ENCODE measurements around the gene PI4K2A.
A peak's percentile ranks its signal among the peaks of the same experiment; 100 is the strongest.

PI4K2A gene

GRCh38 chr10:97713339-97713825 lies 72.9 kb downstream of the PI4K2A start, which contains the start of gene MARVELD1:
MARVELD1 (plus strand) TSS chr10:97713730; CDS start chr10:97713877, 147 bp downstream.
- H3K36me3 ChIP-seq (ENCODE audit: control insufficient read depth, insufficient read depth, low read length) = no peaks in the 10 kb centered on the region
- no peak within 1 kb of the TSS for H3K27ac ChIP-seq (ENCODE audit: insufficient read depth, low read length, poor library complexity, severe bottlenecking)
- DNase-seq = no peak

GRCh38 chr10:97713826-97714400 lies 73.4 kb downstream of the PI4K2A start:
- DNase-seq = peak; percentile 43 to 49 (median 46)
- Histone ChIP-seq H3K36me3 (ENCODE audit: control insufficient read depth, insufficient read depth, low read length) (no peaks in the 10 kb centered on the region), H3K4me3 (ENCODE audit: insufficient read depth, low read depth, low read length, poor library complexity, severe bottlenecking) (peak overlapping the region; percentile 83), H3K9me3 (ENCODE audit: control insufficient read depth, low read length) (no peaks in the 10 kb centered on the region), H3K27me3 (replicated peaks; ENCODE audit: control insufficient read depth, insufficient read depth, low read length, poor library complexity, severe bottlenecking) (no peaks in the 10 kb centered on the region), H3K27ac (ENCODE audit: insufficient read depth, low read length, poor library complexity, severe bottlenecking) (no peak overlapping the region), H3K4me1 (ENCODE audit: control insufficient read depth, insufficient read depth, low read length, poor library complexity, severe bottlenecking) (peaks cover 5% of the 10 kb centered on the region)

More at GRCh38 chr10:97713339-97713825, 72.9 kb downstream of the PI4K2A start, which contains the start of gene MARVELD1:
- H3K4me3 ChIP-seq (ENCODE audit: insufficient read depth, low read depth, low read length, poor library complexity, severe bottlenecking) = peak within 1 kb of the TSS; percentile 83
- H3K4me1 ChIP-seq (ENCODE audit: control insufficient read depth, insufficient read depth, low read length, poor library complexity, severe bottlenecking) = peaks cover 5% of the 10 kb centered on the region
- no peaks in the 10 kb centered on the region for H3K27me3 ChIP-seq (replicated peaks; ENCODE audit: control insufficient read depth, insufficient read depth, low read length, poor library complexity, severe bottlenecking)
- H3K9me3 ChIP-seq (ENCODE audit: control insufficient read depth, low read length) = no peaks in the 10 kb centered on the region

- H3K36me3 ChIP-seq (ENCODE audit: control insufficient read depth, insufficient read depth, low read length) = no peaks in the 10 kb centered on the region
- H3K27ac ChIP-seq (ENCODE audit: insufficient read depth, low read length, poor library complexity, severe bottlenecking) = no peak overlapping the region
- H3K4me1 ChIP-seq (ENCODE audit: control insufficient read depth, insufficient read depth, low read length, poor library complexity, severe bottlenecking) = peaks cover 5% of the 10 kb centered on the region
- no peaks in the 10 kb centered on the region for H3K9me3 ChIP-seq (ENCODE audit: control insufficient read depth, low read length)
- no peaks in the 10 kb centered on the region for H3K27me3 ChIP-seq (replicated peaks; ENCODE audit: control insufficient read depth, insufficient read depth, low read length, poor library complexity, severe bottlenecking)
- DNase-seq = no peak
- H3K4me3 ChIP-seq (ENCODE audit: insufficient read depth, low read depth, low read length, poor library complexity, severe bottlenecking) = peak overlapping the region; percentile 83
Measured at GRCh38 chr10:97714401-97715258, 74.2 kb downstream of the PI4K2A start.

- Histone ChIP-seq H3K27ac (ENCODE audit: insufficient read depth, low read length, poor library complexity, severe bottlenecking) (no peak overlapping the region), H3K4me3 (ENCODE audit: insufficient read depth, low read depth, low read length, poor library complexity, severe bottlenecking) (no peak overlapping the region)
Measured at GRCh38 chr10:97715259-97715874, 74.9 kb downstream of the PI4K2A start.

GRCh38 chr10:97717627-97718026 lies 77.2 kb downstream of the PI4K2A start:
- Histone ChIP-seq H3K4me1 (ENCODE audit: control insufficient read depth, insufficient read depth, low read length, poor library complexity, severe bottlenecking) (peaks cover 5% of the 10 kb centered on the region), H3K9me3 (ENCODE audit: control insufficient read depth, low read length) (no peaks in the 10 kb centered on the region)
- no peak for DNase-seq

More at GRCh38 chr10:97715259-97715874, 74.9 kb downstream of the PI4K2A start:
- no peaks in the 10 kb centered on the region for H3K27me3 ChIP-seq (replicated peaks; ENCODE audit: control insufficient read depth, insufficient read depth, low read length, poor library complexity, severe bottlenecking)
- H3K36me3 ChIP-seq (ENCODE audit: control insufficient read depth, insufficient read depth, low read length) = no peaks in the 10 kb centered on the region
- DNase-seq = no peak
- no peaks in the 10 kb centered on the region for H3K9me3 ChIP-seq (ENCODE audit: control insufficient read depth, low read length)
- H3K4me1 ChIP-seq (ENCODE audit: control insufficient read depth, insufficient read depth, low read length, poor library complexity, severe bottlenecking) = peaks cover 5% of the 10 kb centered on the region

GRCh38 chr10:97718178-97718577 lies 77.7 kb downstream of the PI4K2A start:
- Histone ChIP-seq H3K4me3 (ENCODE audit: insufficient read depth, low read depth, low read length, poor library complexity, severe bottlenecking) (no peak overlapping the region), H3K36me3 (ENCODE audit: control insufficient read depth, insufficient read depth, low read length) (no peaks in the 10 kb centered on the region), H3K27ac (ENCODE audit: insufficient read depth, low read length, poor library complexity, severe bottlenecking) (no peak overlapping the region), H3K27me3 (replicated peaks; ENCODE audit: control insufficient read depth, insufficient read depth, low read length, poor library complexity, severe bottlenecking) (no peaks in the 10 kb centered on the region), H3K9me3 (ENCODE audit: control insufficient read depth, low read length) (no peaks in the 10 kb centered on the region), H3K4me1 (ENCODE audit: control insufficient read depth, insufficient read depth, low read length, poor library complexity, severe bottlenecking) (peaks cover 5% of the 10 kb centered on the region)
- DNase-seq = no peak

More at GRCh38 chr10:97717627-97718026, 77.2 kb downstream of the PI4K2A start:
- no peaks in the 10 kb centered on the region for H3K27me3 ChIP-seq (replicated peaks; ENCODE audit: control insufficient read depth, insufficient read depth, low read length, poor library complexity, severe bottlenecking)
- H3K4me3 ChIP-seq (ENCODE audit: insufficient read depth, low read depth, low read length, poor library complexity, severe bottlenecking) = no peak overlapping the region
- no peaks in the 10 kb centered on the region for H3K36me3 ChIP-seq (ENCODE audit: control insufficient read depth, insufficient read depth, low read length)
- no peak overlapping the region for H3K27ac ChIP-seq (ENCODE audit: insufficient read depth, low read length, poor library complexity, severe bottlenecking)

- no peak overlapping the region for H3K4me3 ChIP-seq (ENCODE audit: insufficient read depth, low read depth, low read length, poor library complexity, severe bottlenecking)
- peaks cover 5% of the 10 kb centered on the region for H3K4me1 ChIP-seq (ENCODE audit: control insufficient read depth, insufficient read depth, low read length, poor library complexity, severe bottlenecking)
- no peak overlapping the region for H3K27ac ChIP-seq (ENCODE audit: insufficient read depth, low read length, poor library complexity, severe bottlenecking)
- H3K36me3 ChIP-seq (ENCODE audit: control insufficient read depth, insufficient read depth, low read length) = no peaks in the 10 kb centered on the region
- no peaks in the 10 kb centered on the region for H3K9me3 ChIP-seq (ENCODE audit: control insufficient read depth, low read length)
- H3K27me3 ChIP-seq (replicated peaks; ENCODE audit: control insufficient read depth, insufficient read depth, low read length, poor library complexity, severe bottlenecking) = no peaks in the 10 kb centered on the region
- DNase-seq = no peak
Measured at GRCh38 chr10:97718659-97719142, 78.2 kb downstream of the PI4K2A start.

- no peaks in the 10 kb centered on the region for H3K9me3 ChIP-seq (ENCODE audit: control insufficient read depth, low read length)
- H3K27me3 ChIP-seq (replicated peaks; ENCODE audit: control insufficient read depth, insufficient read depth, low read length, poor library complexity, severe bottlenecking) = no peaks in the 10 kb centered on the region
- no peak overlapping the region for H3K27ac ChIP-seq (ENCODE audit: insufficient read depth, low read length, poor library complexity, severe bottlenecking)
- H3K36me3 ChIP-seq (ENCODE audit: control insufficient read depth, insufficient read depth, low read length) = no peaks in the 10 kb centered on the region
- peaks cover 2% of the 10 kb centered on the region for H3K4me1 ChIP-seq (ENCODE audit: control insufficient read depth, insufficient read depth, low read length, poor library complexity, severe bottlenecking)
- no peak overlapping the region for H3K4me3 ChIP-seq (ENCODE audit: insufficient read depth, low read depth, low read length, poor library complexity, severe bottlenecking)
- DNase-seq = no peak
Measured at GRCh38 chr10:97719602-97720001, 79.1 kb downstream of the PI4K2A start.

GRCh38 chr10:97721871-97722780 lies 81.7 kb downstream of the PI4K2A start:
- H3K27me3 ChIP-seq (replicated peaks; ENCODE audit: control insufficient read depth, insufficient read depth, low read length, poor library complexity, severe bottlenecking) = no peaks in the 10 kb centered on the region
- H3K4me1 ChIP-seq (ENCODE audit: control insufficient read depth, insufficient read depth, low read length, poor library complexity, severe bottlenecking) = no peaks in the 10 kb centered on the region
- H3K9me3 ChIP-seq (ENCODE audit: control insufficient read depth, low read length) = no peaks in the 10 kb centered on the region
- no peak overlapping the region for H3K27ac ChIP-seq (ENCODE audit: insufficient read depth, low read length, poor library complexity, severe bottlenecking)
- no peak overlapping the region for H3K4me3 ChIP-seq (ENCODE audit: insufficient read depth, low read depth, low read length, poor library complexity, severe bottlenecking)
- H3K36me3 ChIP-seq (ENCODE audit: control insufficient read depth, insufficient read depth, low read length) = no peaks in the 10 kb centered on the region
- DNase-seq = no peak

Measured in effector memory CD4-positive, alpha-beta T cell (primary cell).